Posterior vena cava (tissue), 2 donors: ENCODE data around the gene F12. TPM values are rescaled to one million over a fixed set of nuclear protein-coding genes. Genes with fewer than 3 reads are reported as not detected.
"Not testable (repeated sequence)": the region's sequence is repeated elsewhere in the genome, so short reads cannot be mapped to it uniquely, and the experiment has no call there.

ENCODE experiments used
- DNase-seq: peaks from one replicate; pipeline ENCODE4 v3.0.0-alpha.2; 2020; ENCODE audit warnings: low spot score
- intact Hi-C, 2 donors: fragments of 100-400 bp; cut with DNase I; formaldehyde crosslinking; loops; one replicate each; pipeline versions ENCODE4 v1.14.1 to v1.14.2; 2022 to 2023
- total RNA-seq, 2 donors: library from RNA; stranded (reverse); fragmentation: NEBNext Ultra II Directional; extraction: Animal tissue kit (Norgen Biotek cat#: 25700); gene quantifications; one replicate each; pipeline ENCODE4 v1.2.1, GENCODE V29; 2021
- donor health status: DM: yes; HTN: yes; CAD: no.
- donor health status: DM: yes; HTN: yes; CAD: no.

The F12 gene
- total RNA-seq, 2 donors from 2014 or later, result 0.38 to 0.93 TPM

DNA sequence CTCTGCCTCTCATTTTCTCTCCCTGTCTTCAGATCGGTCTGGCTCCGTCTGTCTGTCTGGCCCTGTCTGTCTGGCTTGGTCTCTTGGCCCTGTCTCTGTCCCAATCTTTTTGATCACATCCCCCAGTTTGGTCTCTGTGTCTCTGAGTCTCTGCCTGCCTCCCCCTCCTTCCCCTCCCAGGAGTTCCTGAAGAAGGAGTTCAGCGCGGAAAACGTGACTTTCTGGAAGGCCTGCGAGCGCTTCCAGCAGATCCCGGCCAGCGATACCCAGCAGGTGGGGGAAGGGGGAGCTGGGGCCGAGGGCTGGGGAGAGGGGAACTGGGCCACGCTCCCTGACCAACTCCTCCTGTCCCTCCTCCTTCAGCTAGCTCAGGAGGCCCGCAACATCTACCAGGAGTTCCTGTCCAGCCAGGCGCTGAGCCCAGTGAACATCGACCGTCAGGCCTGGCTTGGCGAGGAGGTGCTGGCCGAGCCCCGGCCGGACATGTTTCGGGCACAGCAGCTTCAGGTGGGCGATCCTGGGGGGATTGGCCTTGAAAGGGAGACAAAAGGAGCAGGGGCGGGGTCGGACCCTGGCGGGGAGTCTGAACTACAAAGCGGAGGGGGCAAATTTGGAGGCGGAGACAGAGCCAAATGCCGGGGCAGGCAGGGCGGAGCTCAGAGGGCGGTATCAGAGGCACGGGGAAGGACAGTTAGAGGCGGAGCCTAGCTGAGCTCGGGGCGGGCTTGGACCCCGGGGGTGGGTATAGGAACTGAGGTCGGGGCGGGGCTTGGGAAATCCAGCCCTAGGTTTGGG, 42.6 kb downstream of the F12 start:
- intact Hi-C loops, result no loop called here
- DNase-seq, result peak; percentile 96

DNA sequence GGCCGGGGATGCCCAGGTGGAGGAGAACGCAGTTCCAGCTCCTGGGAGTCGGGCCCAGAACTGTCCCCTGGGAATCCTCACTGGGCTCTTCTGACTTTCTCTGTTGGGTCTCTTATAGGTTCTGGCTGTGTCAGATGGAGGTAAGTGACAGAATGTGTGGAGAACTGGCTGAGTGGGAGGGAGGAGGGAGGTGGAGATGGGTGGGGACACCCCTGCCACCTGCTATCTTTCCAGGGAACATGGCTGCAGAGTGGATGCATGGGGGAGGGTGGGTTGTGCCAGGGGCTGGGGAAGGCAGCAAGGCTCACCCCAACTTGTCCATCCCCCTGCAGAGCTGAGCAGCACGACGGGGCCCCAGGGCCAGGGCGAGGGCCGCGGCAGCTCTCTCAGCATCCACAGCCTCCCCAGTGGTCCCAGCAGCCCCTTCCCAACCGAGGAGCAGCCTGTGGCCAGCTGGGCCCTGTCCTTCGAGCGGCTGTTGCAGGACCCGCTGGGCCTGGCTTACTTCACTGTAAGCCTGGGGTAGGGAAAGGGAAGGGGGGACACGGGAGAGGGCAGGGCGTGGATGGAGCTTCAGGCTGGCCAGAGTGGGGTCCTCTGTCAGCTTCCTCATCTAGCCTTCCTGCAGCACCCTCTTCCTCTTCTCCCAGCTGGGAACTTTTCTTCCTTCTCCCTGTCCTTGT, 43.4 kb downstream of the F12 start:
- intact Hi-C loops, result no loop called here
- DNase-seq, result no peak

DNA sequence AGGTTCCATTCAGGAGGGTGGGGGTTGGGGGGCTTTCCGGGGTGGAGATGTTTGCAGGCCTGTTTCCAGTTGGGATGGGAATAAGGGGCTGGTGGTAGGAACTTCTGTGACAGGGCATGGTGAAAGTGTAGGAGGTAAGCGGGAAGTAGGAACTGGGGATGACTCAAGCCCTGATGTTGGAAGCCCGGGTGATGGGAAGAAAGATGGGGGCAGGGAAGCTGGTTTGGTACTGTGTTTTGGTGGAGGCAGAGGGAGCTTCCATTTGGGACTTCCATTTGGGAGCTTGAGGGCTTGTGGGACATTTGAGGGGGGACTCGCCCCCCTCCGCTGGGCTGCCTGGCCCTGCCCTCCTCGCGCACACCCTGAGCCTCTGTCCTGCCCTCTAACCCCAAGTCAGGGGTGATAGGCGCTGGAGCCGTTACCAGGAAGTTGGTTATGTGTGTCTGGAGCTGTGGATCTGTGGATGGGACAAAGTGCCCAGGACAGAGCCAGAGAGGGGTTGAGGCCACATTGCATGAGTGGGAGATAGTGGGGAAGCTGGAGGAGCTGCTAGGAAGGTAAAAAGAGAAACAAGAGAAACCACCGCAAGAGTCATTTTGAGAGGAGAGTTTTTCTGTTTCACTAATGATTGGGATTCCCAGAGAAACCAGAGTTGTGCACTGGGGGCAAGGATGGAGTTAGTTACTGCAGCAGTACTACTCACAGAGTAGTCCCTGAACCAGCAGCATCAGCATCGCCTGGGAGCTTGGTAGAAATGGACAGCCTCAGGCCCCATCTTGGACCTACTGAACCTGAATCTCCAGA, 45.0 kb downstream of the F12 start:
- intact Hi-C loops, result no loop called here

DNA sequence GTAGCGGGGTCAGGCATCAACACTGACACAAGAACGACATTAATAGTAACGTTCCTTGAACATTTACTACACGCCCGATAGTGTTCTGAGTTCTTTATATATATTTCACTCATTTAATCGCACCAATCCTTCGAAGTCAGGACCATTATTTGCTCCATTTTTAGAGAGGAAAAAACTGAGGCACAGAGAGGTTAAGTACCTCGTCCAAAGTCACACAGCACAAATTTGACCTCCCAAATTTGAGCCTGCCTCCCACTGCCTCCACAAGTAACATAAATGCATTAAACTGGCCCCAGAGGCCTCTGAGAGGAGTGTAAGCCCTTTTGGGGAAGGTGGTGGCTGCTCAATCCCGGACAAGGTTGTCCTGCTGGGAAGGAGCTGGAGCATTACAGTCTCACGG, 45.8 kb downstream of the F12 start:
- DNase-seq, result no peak
- intact Hi-C loops, result no loop called here

More for the DNA sequence above, 45.0 kb downstream of the F12 start:
- DNase-seq, result no peak

DNA sequence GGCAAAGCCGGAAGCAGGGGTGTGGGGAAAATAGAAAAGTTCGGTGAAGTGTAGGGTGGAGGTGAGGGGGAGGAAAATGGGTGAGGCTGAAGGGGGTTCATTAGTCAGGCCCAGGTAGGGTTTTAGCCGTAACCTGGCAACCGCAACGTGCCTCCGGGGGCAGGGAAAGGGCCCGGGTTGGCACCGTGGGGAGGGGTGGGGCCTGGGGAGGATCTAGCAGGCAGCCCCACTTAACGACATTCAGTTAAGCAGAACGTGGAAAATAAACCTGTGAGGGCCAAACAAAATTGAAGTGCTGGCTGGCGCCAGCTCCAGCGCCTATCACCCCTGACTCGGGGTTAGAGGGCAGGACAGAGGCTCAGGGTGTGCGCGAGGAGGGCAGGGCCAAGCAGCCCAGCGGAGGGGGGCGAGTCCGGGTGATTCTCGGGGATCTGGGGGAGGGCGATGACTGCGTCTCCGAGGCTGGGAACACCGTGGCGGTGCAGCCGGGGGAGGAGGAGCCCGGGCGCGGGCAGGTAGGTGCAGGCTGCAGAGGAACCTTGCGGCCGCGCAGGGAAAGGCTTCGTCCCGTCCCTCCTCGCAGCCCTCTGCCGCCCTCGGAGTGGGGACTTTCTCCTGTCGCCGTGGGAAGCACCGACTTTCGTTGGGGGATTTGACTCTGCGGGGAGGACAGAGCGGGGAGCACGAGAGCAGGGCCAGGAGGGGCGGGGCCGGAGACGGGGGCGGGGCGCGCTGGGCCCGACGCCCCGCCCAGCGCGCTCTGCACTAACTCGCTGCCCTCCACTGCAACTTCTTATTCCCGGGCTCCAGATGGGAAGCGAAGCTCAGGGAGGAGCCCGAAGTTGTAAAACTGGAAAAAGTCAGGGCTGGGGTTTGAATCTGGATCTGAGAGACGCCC, 46.5 kb downstream of the F12 start:
- intact Hi-C loops, result no loop called here
- no peak for DNase-seq

DNA sequence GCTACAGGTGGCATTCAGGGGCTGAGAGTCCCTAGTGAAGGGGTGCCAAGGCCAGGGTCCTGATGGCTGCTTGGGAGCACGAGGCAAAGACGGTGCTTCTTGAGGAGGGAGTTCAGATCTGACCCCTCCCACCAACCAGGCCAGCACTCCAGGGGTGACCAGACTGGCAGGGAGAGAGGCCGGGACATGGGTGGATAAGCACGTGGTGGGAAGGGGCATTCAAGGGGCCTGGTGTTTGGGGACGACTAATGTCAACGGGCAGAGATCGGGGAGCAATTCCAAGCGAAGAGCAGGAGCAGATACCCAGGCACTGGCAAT, 47.1 kb downstream of the F12 start:
- DNase-seq, result no peak
- intact Hi-C loops, result no loop called here

DNA sequence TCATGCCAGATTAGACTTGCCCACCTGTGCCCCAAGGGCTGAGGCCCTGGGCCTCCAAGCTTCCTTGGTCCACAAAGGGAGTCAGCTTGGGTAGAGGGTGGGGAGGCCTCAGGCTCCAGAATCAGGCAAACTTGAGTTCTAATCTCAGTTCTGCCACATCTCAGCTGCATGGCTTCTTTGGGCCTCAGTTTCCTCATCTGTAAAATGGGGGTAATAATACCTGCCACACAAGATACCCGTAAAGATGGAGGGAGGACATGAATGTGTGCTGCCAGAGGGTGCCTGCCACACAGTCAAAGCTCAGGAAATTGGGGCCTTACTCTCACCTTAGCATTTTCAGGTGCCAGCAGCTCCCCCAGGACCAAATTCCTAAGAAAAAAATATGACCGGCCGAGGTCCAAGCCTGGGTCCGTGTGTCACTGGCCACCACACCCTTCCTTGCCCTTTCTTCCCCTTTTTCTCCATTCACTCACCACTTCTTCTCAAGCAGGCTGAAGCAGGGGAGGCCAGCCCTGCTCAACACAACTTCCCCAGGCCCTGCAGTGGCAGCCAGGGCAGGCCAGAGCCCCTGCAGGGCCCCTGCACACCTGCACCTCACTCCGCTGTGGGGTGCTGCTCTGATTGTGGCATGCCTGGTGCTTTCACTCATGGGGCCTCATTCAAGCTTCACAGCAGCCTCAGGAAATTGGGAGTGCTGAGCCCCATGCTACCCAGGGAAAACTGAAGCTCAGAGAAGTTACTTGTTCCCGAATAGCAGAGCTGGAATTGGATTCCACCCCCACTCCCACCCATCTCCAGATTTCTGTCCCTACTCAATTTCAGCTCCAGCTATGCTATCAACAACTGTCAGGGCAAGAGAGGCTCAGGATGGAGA, 47.7 kb downstream of the F12 start:
- intact Hi-C loops, result no loop called here
- no peak for DNase-seq

DNA sequence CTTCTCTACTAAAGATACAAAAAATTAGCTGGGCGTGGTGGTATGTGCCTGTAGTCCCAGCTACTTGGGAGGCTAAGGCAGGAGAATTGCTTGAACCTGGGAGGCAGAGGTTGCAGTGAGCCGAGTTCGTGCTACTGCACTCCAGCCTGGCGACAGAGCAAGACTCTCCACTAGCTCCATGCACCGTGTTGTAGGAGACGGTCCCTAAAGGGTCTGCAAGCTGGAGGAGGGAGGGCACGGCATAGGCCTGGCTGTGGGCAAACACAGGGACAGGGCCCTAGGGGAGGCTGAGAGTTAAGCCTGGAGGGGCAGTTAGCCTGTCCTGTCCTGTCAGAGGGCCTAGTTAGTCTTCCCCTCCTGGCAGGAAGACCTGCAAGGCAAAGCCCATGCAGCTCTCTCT, 48.6 kb downstream of the F12 start:
- DNase-seq, intact Hi-C loops: not testable (repeated sequence)

DNA sequence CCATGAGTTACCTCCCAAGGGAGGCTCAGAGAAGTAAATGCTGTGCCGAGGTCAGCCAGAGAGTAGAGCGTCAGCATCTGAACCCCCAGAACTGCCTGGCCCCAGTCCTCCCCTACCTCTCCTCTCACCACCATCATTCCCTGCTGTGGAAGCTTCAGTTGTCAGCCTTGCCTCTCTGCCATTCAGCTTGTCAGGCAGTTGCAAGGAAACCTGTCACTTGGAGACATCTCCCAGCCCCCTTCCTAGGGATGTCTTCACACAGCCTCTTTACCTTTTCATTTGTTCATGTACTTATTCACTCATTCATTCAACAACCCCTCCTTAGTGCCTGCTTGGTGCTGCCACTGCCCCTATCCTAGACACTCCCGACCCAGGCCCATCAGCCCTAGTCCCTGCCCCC, 49.5 kb downstream of the F12 start:
- DNase-seq, result no peak
- intact Hi-C loops, result no loop called here

DNA sequence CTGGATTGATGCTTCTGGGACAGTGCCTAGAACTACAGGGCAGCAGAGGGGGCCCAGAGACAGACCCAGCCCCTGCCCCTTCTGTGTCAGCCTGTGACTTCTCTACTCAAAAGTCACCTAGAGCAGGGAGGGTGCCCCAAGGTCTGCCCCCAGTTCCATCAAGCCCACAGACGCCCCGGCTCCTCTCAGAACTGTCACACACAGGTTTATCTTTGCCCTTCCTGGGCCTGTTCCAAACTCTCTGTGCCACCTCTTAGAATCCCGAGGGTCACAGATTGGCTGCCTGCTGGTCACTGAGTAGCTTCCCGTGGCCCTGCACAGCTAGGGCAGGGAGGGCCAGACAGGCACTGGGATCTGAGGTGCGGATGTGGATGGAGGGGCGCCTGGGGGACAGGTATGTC, 49.9 kb downstream of the F12 start:
- intact Hi-C loops, result no loop called here
- DNase-seq, result peak; percentile 66

DNA sequence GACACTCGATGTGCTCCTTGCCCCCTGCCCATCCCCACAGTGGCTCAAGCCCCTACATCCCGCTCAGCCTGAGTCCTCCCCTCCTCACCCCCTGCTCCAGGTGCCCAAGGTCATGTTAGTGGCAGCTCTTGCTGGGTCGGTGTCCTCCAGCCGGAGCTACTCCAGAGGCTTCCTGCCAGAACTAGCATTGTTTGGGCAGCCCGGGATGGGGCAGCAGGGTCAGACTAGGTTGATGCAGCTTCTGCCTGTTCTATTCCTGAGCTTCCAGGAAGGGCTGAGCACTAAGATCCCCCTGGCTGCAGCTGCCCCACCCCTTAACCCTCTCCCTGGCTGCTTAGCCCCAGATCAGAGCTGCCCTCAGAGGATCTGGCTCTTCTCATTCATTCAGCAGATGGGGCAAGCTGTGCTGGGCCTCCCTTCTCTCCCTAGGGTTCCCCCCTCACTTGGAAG, 51.0 kb downstream of the F12 start:
- intact Hi-C loops, result no loop called here
- DNase-seq, result peak; percentile 31

DNA sequence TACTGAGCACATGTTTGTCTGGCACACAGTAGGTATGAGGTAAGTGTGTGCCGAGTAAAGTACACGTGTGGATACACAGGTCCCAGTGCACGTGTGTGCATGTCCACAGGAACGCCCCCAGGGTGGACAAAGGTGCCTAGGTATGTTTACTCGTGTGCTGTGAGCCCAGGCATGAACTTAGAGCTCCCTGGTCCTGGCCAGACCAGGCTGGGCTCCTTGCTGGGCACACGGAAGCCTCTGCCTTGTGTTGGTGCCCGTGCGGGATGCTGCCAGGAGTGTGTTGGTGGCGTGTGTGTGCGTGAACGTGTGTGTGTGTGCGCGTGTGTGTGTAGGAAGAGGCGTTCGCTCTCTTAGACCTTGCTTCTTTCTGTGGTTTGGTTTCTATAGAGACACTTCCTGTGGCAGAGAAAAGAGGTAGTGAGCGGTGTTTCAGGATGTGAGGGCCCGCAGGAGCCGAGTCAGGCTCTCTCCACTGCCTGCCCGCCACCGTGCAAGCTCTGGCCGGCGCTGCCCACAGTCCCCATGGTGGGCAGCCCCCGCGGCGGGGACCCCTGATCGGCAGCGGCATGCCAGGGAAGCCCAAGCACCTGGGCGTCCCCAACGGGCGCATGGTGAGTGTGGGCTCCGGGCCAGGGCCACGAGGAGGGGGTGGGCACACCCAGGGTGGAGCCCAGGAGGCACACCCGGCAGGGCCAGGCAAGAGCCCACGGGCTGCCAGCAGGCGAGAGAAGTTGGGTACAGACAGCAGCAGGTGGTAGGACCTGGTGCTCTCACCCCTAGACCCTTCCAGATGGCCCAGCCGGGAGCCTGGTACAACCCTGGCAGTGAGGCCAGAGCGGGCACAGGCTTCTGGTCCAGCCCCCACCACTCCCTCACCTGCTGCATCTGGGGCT, 51.7 kb downstream of the F12 start, which contains the start of gene RGS14:
TSS of gene RGS14 (plus strand) at position 466 of the 893 bp plus-strand sequence. CDS start at position 567, 101 bp downstream.
- DNase-seq, result peak; percentile 86
- intact Hi-C loops, result no loop called here

DNA sequence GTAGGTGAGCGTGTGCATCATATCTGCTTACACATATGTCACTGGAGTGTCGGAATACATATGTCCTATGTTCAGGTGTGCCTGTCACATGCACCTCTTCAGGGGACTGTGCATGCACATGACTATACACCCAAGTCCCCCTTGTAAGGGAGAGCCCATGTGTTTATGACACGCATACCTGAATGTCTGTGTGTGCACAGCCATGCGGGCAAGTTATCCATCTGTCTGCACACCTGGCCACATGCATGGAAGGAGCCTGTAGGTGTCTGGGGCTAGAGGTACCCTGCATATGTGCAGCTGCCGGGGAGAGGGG, 52.3 kb downstream of the F12 start:
- intact Hi-C loops, result no loop called here
- DNase-seq, result no peak

DNA sequence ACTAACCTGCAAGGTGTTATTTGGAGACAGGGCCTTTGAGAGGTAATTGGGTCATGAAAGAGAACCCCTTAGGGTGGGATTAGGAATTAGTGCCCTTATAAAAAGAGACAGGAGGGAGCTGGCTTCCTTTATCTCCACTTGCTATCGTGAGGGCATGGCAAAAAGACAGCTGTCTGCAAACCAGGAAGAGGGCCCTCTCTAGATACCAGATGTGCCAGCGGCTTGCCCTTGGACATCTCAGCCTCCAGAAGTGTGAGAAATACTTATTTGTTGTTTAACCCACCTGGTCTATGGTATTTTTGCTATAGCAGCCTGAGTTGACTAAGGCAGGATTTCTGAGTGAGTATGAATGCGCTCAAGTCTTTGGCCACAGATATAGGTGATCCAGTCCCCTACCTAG, 52.6 kb downstream of the F12 start:
- no peak for DNase-seq
- intact Hi-C loops, result no loop called here

DNA sequence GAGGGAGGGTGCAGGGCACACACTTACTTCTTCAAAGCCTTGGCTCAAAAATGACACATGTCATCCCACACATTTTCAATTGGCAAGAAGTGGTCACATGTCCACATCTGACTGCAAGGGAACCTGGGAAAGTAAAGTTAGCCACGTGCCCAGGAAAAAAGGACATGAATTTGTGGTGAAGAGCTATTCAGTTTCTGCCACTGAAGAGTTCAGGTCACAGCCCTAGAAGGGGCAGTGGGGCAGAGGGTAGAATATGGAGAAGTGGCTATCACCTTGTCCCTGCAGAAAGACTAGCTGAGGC, 53.5 kb downstream of the F12 start:
- intact Hi-C loops, result no loop called here
- DNase-seq, result no peak

DNA sequence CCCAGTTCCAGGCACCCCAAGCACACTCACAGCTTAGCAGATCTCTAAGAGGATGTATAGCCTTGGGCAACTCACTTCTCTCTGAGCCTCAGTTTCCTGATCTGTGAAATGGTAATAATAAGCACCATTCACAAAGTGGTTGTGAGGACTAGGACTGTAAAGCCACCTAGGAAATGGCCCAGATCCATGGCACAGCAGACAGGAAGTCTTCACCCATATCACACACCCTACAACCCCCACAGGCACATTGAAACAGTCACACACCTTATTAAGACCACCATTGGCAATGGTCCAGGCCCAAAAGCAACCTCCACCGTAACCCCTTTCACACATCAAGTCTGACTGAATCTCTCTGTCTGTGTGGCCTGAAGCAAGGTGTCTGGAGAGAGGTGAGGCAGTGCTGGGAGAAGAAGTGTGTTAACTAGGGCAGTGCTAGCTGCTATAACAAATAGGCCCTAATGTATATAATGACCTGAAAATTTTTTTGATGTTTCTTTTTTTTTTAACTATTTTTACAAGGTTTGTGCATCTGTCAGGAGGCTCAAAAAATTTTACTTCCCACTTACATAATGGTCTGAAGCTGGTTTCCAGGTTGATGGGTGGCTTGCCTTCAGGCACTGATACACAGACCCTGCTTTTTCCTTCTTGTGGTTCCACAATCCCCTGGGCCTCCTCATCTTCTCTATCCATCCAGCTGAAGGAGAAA, 54.0 kb downstream of the F12 start:
- peak; percentile 11 for DNase-seq
- intact Hi-C loops, result no loop called here

DNA sequence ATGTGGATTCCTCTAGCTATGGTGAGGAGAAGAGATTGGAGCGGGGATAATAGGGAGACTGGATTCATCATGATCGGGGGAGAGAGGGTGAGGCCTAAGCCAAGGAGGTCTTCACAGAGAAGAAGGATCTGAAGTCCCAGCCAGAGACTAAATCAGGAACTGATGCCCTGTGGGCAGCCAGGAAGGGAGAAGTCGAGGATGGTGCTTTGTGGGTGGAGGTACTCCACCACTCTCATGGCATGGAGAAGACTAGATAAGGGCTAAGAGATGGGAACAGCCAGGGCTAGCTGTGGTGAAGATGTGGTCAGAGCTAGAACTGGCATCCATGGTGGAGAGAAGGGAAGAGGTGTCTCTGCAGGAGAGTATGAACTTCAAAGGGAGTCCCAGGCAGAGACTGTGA, 54.7 kb downstream of the F12 start:
- no peak for DNase-seq
- intact Hi-C loops, result no loop called here
